ENCODE measurements around the gene SEMA7A.

The SEMA7A gene

DNA sequence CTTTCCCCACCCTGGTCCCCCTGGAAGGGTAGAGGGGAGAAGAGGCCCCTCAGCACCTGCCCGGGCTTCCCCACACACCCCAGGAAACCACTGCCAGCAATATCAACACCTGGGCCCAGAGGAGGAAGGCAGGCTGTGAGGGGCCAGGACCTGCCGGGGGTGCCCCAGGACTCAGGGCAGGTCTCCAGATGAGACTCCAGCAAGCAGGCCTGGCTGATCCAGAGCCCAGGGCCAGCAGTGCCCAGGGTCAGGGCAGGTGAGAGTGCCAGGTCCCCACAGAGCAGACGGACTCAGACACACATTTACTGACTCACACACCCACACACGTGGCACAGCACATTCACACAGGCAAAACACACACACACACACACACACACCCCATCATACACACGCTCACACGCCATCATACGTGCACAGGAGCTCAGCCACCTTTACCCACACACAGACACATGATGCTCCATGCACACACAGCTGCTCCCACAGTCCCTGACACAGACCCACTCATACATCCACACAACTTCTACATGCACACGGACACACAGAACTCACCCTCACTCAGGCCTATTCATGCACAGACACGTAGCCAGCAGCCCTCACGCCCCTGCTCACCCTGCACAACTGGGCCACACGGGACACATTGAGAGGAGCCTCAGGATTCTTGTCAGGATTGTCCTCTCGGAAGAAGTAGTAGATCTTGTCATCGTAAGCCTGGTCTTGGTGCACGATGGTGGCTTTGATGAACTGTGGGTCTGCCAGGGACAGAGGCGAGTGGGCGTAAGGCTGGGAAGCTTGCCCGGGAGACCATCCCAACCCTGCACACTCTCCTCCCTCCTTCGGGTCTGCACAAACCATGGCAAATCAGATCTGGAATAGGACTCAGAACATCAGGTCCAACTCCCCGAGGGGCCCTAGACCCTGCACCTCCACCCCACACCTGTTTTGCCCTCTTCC is 17.5 kb downstream of the SEMA7A start:
- DNase-seq, result no peak

GRCh38 chr15:74414603-74415338 is 19.0 kb downstream of the SEMA7A start:
- DNase-seq, result no peak

GRCh38 chr15:74414081-74414580 is 19.6 kb downstream of the SEMA7A start:
- no peak for DNase-seq

GRCh38 chr15:74413350-74414080 is 20.2 kb downstream of the SEMA7A start:
- DNase-seq, result no peak

GRCh38 chr15:74412159-74412558 is 21.6 kb downstream of the SEMA7A start:
- DNase-seq, result no peak

DNA sequence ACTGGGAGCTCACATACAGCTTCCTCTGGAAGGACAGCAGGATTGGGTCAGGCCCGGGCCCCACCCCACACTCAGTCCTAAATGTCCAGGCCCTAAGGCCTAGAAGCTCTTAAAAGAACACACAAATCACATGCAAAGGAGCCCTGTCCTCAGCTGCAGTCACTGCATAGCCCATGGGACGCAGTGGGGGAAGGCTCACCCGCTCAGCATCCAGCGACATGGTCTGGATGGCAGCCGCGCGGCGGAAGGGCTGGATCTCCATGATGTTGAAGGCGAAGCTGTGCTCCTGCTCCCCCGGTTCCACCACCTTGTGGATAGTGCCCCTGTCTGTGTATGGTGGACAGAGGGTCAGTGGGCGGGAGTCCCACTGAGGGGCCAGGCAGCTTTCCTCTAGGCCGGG is 22.1 kb downstream of the SEMA7A start:
- no peak for DNase-seq

DNA sequence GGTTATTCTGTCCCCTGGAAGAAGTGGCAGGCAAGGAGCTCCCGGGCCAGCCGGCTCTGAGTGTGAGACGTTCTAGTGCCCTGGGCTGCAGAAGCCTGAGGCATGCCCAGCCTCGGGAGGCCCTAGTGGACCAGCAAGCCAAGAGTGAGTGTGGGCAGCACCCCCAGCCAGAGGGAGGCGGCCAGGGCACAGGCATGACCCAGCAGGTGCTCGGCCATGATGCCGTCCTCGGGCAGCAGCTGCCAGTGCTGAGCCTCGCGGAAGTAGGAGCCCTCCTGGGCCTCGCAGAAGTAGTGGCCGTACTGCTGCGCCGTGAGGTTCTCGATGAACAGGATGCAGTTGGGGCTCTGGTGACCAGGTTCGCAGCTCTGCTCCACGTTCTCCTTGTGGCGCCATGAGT is 23.3 kb downstream of the SEMA7A start:
- DNase-seq, result no peak

DNA sequence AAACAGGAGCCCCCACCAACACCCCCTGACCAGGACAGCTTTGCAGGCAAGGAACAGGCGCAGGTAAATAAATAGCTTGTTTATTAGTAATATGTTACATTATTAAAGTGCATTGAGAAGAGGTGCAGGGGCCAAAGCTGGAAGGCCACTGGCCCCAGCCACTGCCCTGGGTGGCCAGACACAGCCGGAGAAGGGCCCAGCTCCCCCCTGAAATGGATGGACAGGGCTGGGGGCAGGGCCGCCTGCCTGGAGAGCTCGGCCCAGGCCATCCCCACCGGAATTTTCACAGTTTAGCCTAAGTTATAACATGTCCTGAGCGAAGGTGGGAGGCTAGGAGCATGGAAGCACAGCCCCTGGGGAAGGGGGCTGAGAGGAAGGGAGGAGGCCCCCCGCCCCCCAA is 24.5 kb downstream of the SEMA7A start:
- no peak for DNase-seq

GRCh38 chr15:74408815-74409214 is 24.9 kb downstream of the SEMA7A start:
- no peak for DNase-seq

DNA sequence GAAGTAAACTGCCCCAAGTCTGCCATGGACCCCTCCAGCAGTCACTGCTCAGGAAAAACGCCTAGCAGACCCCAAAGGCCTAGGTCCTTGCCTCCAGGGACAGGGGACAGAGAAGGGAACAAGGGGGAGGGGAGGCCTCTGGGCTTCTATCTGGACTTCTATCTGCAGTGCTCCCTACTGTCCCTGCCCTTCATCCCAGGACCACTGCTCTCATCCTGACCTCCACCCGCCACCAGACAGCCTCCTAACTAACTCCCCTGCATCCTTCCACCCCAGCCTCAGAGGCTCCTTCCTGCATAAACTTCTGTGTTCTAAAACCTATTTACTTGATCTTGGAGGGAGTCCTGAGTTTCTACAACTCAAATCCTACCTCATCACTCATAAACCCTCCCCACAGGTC is 25.4 kb downstream of the SEMA7A start:
- DNase-seq, result no peak

DNA sequence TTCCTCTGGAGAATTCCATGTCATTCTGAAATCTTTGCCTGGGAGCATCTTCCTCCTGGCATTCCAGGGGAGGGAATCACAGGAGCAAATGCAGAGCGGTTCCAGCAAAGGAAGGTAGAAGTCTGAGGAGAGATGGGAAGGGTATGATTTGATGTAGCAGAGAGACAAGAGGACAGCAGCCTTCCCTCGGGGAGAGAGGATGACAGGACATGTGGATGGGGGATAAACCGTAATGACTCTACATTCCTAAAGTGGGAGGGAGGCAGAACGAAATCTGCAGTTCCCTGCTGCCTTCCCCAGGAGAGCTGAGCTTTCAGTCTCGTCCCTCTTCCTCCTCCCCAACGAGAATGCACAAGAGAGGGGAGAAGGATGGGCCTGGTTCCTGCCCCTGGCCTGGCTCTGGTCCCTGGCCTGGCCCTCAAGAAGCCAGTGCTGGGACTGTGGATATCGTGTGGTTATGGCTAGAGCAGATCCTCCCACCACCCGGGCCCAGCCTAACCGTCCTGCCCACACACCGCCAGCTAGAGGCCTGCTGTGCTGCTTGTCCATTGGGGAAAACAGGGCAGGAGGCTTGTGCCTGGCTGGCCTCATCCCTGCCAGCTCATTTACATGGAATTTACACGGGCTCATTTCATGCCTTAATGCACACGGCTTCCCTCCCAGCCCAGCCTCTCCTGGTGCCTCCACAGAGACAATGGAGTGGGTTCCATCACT is 26.6 kb downstream of the SEMA7A start:
- DNase-seq, result peak in 1 of 4 experiments; percentile 63

DNA sequence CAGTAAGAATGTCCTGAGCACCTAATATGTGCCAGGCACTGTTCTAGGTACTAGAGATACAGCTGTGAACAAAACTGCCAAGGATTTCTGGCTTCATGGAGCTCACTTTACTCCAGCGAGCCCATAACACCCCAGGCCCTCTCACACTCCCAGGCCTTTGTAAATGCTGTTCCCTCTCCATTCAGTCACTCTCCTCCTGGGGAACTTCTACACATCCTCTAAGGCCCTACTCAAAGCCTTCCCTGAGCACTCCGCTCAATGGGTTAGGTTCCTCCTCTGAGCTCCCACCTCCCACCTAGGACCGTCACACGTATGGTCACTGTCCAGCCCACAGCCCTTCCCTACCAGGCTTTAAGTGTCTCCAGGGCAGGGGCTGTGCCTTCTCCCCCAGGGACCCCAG is 27.2 kb downstream of the SEMA7A start:
- DNase-seq, result no peak

DNA sequence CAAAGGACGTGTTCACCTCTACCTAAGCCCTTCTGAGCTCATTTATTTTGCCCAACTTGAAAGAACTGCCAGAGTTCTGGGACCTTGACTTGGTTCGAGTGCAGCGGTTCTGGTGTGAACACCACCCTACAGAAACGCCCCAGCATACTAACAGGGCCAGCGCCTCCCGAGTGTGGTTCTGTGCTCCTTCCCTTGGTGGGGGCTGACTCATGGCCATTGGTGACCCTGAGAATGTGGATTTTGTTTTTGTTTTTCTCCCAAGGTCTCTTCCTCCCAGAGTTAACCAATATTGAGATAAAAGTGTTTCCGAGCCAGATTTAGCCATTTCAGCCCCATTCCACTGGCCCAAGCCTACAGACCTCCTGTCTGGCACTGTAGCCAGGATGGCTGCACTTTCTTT is 27.9 kb downstream of the SEMA7A start:
- no peak for DNase-seq

GRCh38 chr15:74403991-74404563 is 29.7 kb downstream of the SEMA7A start:
- DNase-seq, result peak; percentile 24 to 49 (median 42)

GRCh38 chr15:74403588-74403919 is 30.2 kb downstream of the SEMA7A start:
- DNase-seq, result no peak

- peak; percentile 38 to 68 (median 64) for DNase-seq
These were observed 30.7 kb downstream of the SEMA7A start for GRCh38 chr15:74402873-74403587.

DNA sequence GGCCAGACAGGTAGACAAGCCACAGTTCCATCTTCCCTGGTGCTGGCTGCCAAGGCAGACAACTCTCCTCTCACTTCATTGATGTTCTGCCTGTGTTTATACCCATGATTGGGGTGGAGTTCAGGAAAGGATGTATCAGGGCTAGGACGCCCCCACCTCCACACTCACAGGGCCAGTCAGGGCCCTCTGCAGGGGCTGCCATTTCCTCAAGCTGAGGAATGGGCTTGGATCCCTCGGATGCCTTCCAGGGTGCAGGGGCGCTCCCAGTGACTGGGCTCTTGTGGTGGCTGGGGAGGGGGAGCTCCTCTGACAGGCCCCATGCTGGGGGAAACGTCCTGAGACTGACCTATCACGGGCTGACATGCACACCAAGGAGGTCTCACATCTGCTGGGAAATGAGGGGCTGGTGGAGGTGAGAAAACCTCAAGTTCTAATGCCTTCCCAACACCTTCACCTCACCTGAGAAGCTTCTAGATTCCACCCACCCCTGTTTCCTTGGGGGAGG is 31.4 kb downstream of the SEMA7A start:
- DNase-seq, result no peak

DNA sequence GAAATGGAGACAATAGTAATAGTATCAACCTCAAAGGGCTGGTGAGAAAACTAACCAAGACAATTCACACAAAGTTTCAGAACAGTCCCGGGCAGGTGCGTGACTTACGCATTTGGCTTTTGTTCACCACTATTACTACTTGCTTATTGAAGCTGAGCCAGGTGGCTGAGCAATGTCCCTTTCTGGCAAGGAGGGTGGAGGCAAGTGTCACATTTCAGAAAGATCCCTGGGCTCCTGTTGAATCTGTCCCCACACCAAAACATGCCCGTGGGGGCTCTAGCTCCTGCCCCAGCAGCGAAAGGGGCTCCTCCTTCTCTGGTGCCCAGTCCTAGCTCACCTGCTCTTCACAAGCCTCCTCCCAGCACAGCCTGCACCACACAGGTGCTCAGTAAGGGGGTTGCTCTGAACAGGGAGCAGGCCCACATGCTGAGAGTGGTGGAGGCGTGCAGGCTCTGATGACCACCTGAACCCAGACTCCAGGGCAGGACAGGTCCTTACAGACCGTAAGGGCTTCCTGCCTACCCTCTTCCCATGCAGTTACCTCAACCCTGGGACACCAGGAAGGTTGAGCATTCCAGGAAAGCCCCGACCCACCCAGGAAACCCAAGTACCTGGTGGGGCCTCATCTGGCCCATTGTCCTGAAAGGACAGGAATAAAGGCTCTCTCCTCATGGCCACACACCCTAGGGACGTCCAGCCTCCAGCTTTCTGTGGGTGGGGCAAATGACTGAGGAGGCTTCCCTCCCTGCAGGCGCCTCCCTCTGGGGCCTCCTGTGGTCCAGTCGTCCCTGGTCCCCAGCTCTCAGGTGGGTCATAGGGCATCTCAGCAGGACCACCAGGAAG is 32.6 kb downstream of the SEMA7A start:
- no peak for DNase-seq

- DNase-seq, result peak in 1 of 4 experiments; percentile 12
These were observed 33.4 kb downstream of the SEMA7A start for GRCh38 chr15:74400313-74400860.
